ENCODE measurements around the gene DNAAF2. TPM values are rescaled to one million over a fixed set of nuclear protein-coding genes. Genes with fewer than 3 reads are reported as not detected.

The DNAAF2 gene
- total and polyA plus RNA-seq, 2 of the 13 experiments (the other 11 are each of a cell fraction or from before 2014, with no cell fraction given): 6.1 to 13.6 TPM

DNA sequence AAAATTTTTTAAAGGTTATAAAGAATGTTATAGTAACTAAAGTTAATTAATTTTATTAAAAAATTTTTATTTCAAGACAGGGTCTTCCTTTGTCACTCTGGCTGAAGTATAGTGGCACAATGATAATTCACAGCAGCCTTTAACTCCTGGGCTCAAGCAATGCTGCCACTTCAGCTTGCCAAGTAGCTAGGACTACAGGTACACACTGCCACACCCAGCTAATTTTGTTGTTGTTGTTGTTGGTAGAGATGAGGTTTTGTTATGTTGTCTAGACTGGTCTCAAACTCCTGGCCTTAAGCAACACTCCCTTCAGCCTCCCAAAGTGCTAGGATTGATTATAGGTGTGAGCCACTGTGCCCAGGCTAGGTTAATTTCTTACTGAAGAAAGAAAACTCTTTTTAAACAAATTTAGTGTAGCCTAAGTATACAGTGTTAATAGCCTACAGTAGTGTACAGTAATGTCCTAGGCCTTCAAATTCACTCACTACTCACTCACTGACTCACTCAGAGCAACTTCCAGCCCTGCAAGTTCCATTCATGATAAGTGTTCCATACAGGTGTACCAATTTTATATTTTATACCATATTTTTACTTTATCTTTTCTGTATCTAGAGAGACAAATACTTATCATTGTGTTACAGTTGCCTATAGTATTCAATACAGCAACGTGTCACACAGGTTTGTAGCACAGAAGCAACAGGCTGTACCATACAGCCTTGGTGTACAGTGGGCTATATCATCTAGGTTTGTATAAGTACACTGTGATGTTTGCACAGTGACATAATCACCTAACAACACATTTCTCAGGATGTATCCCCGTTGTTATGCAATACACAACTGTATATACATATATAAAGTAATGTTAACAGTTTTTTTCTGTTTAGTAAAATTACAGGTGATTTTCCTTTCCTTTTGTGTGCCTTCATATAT lies 24.7 kb upstream of the DNAAF2 start (continued):
- TF ChIP-seq, protein P1, sequence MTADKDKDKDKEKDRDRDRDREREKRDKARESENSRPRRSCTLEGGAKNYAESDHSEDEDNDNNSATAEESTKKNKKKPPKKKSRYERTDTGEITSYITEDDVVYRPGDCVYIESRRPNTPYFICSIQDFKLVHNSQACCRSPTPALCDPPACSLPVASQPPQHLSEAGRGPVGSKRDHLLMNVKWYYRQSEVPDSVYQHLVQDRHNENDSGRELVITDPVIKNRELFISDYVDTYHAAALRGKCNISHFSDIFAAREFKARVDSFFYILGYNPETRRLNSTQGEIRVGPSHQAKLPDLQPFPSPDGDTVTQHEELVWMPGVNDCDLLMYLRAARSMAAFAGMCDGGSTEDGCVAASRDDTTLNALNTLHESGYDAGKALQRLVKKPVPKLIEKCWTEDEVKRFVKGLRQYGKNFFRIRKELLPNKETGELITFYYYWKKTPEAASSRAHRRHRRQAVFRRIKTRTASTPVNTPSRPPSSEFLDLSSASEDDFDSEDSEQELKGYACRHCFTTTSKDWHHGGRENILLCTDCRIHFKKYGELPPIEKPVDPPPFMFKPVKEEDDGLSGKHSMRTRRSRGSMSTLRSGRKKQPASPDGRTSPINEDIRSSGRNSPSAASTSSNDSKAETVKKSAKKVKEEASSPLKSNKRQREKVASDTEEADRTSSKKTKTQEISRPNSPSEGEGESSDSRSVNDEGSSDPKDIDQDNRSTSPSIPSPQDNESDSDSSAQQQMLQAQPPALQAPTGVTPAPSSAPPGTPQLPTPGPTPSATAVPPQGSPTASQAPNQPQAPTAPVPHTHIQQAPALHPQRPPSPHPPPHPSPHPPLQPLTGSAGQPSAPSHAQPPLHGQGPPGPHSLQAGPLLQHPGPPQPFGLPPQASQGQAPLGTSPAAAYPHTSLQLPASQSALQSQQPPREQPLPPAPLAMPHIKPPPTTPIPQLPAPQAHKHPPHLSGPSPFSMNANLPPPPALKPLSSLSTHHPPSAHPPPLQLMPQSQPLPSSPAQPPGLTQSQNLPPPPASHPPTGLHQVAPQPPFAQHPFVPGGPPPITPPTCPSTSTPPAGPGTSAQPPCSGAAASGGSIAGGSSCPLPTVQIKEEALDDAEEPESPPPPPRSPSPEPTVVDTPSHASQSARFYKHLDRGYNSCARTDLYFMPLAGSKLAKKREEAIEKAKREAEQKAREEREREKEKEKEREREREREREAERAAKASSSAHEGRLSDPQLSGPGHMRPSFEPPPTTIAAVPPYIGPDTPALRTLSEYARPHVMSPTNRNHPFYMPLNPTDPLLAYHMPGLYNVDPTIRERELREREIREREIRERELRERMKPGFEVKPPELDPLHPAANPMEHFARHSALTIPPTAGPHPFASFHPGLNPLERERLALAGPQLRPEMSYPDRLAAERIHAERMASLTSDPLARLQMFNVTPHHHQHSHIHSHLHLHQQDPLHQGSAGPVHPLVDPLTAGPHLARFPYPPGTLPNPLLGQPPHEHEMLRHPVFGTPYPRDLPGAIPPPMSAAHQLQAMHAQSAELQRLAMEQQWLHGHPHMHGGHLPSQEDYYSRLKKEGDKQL (CRISPR knock-in tag; IDR thresholded peaks at IDR 0.05; ENCODE audit: low read depth): no peak
- TF ChIP-seq, protein P2, sequence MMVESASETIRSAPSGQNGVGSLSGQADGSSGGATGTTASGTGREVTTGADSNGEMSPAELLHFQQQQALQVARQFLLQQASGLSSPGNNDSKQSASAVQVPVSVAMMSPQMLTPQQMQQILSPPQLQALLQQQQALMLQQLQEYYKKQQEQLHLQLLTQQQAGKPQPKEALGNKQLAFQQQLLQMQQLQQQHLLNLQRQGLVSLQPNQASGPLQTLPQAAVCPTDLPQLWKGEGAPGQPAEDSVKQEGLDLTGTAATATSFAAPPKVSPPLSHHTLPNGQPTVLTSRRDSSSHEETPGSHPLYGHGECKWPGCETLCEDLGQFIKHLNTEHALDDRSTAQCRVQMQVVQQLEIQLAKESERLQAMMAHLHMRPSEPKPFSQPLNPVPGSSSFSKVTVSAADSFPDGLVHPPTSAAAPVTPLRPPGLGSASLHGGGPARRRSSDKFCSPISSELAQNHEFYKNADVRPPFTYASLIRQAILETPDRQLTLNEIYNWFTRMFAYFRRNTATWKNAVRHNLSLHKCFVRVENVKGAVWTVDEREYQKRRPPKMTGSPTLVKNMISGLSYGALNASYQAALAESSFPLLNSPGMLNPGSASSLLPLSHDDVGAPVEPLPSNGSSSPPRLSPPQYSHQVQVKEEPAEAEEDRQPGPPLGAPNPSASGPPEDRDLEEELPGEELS (CRISPR knock-in tag; IDR thresholded peaks at IDR 0.05): peak; percentile 64
- no peak for TF ChIP-seq SIX1 (CRISPR knock-in tag; IDR thresholded peaks at IDR 0.05; ENCODE audit: borderline replicate concordance)
- no peak for TF ChIP-seq ZSCAN25 (CRISPR knock-in tag; IDR thresholded peaks at IDR 0.05)
- no peak for TF ChIP-seq RNF219 (CRISPR knock-in tag; IDR thresholded peaks at IDR 0.05)
- peak; percentile 85 for TF ChIP-seq ARID5B (CRISPR knock-in tag; IDR thresholded peaks at IDR 0.05)
- peak; percentile 91 for TF ChIP-seq GATAD2A (CRISPR knock-in tag; IDR thresholded peaks at IDR 0.05)
- TF ChIP-seq ARID3A (IDR thresholded peaks at IDR 0.05; ENCODE audit: low read depth, low read length): peak; percentile 81
